HCT116 (cell line): ENCODE data around the gene ASF1A. TPM values are rescaled to one million over a fixed set of nuclear protein-coding genes. Genes with fewer than 3 reads are reported as not detected.

ENCODE experiments used
- ATAC-seq: fragments of 200-7000 bp; cut with Tn5 transposase; 2 replicates; pipeline ENCODE4 v1.9.1; 2020; ENCODE audit warnings: mild to moderate bottlenecking, moderate library complexity
- BruUV-seq: library from RNA; stranded (reverse); fragments of 400-500 nt; replicated peaks from 2 replicates; lab custom pipeline; 2021; lab: Mats Ljungman, UMichigan
- CTCF ChIA-PET: fragments of 300-600 bp; sonication (Branson Sonifier 250); formaldehyde crosslinking; loops from one replicate; lab custom pipeline; 2021; ENCODE audit warnings: antibody characterized with exemption; lab: Charles Lee
- POLR2A ChIA-PET: fragments of 300-600, 350-600 bp; sonication (Branson Sonifier 250); formaldehyde crosslinking; loops from one replicate; lab custom pipeline; 2021; ENCODE audit warnings: antibody characterized with exemption; lab: Charles Lee
- RAD21 ChIA-PET, 2 experiments: fragments of 300-600 bp; sonication (Branson Sonifier 250); formaldehyde crosslinking; loops; one replicate each; lab custom pipeline; 2023; ENCODE audit warnings: low total read pairs in 2 of 2; ENCODE audit not compliant: uncharacterized antibody in 2 of 2, unreplicated experiment in 2 of 2, low non-redundant PET in 1 of 2; lab: Charles Lee
- DNase-seq: peaks from one replicate; pipeline ENCODE4 v3.0.0-alpha.2; 2010; ENCODE audit warnings: low read depth, low spot score
- H2AFZ ChIP-seq: fragments of 200-600 bp; shearing (Covaris generic), sonication (generic); 2 replicates; pipeline ENCODE4 v1.6.1; 2017; ENCODE audit warnings: low read depth, mixed run types, mixed read lengths, antibody characterized with exemption, low read length; ENCODE audit not compliant: poor library complexity, severe bottlenecking
- H3K27ac ChIP-seq: 2 replicates; pipeline ENCODE4 v1.5.1; 2012; ENCODE audit warnings: low read depth, low read length
- H3K27me3 ChIP-seq: fragments of 200-600 bp; sonication (generic); 2 replicates; pipeline ENCODE4 v1.6.1; 2016; ENCODE audit warnings: mixed run types, low read length, mixed read lengths; ENCODE audit not compliant: insufficient read depth
- H3K36me3 ChIP-seq, 2 experiments: fragments of 200-500 bp in 1 of 2; fragments of 200-600 bp in 1 of 2; sonication (Bioruptor generic) in 1 of 2; sonication (generic) in 1 of 2; 2 replicates each; pipeline versions ENCODE4 v1.5.1 to v1.6.1; 2014 to 2016; ENCODE audit warnings: low read length in 2 of 2, inconsistent platforms in 1 of 2, mixed read lengths in 1 of 2, mixed run types in 1 of 2; ENCODE audit not compliant: insufficient read depth in 2 of 2, control insufficient read depth in 1 of 2
- H3K4me1 ChIP-seq, 2 experiments: fragments of 200-600 bp in 1 of 2; sonication (generic) in 1 of 2; 2 replicates each; pipeline versions ENCODE4 v1.5.1 to v1.6.1; 2012 to 2017; ENCODE audit warnings: low read length in 2 of 2, inconsistent platforms in 1 of 2, mild to moderate bottlenecking in 1 of 2, mixed read lengths in 1 of 2, mixed run types in 1 of 2, moderate library complexity in 1 of 2; ENCODE audit not compliant: insufficient read depth in 2 of 2, control insufficient read depth in 1 of 2
- H3K4me2 ChIP-seq: fragments of 200-600 bp; sonication (generic); 2 replicates; pipeline ENCODE4 v1.6.1; 2017; ENCODE audit warnings: mixed run types, low read length, mixed read lengths
- H3K4me3 ChIP-seq, 2 experiments: fragments of 200-600 bp in 1 of 2; sonication (generic) in 1 of 2; replicated peaks in 1 of 2; 2 replicates each; pipeline ENCODE4 v1.5.1; 2011 to 2016; ENCODE audit warnings: low read length in 2 of 2, control low read depth in 1 of 2, low read depth in 1 of 2, mild to moderate bottlenecking in 1 of 2, mixed read lengths in 1 of 2, mixed run types in 1 of 2
- H3K79me2 ChIP-seq: fragments of 200-600 bp; sonication (generic); 2 replicates; pipeline ENCODE4 v1.6.1; 2017; ENCODE audit warnings: mild to moderate bottlenecking, mixed run types, low read length, moderate library complexity, mixed read lengths; ENCODE audit not compliant: insufficient read depth
- H3K9ac ChIP-seq: fragments of 200-600 bp; sonication (generic); 2 replicates; pipeline ENCODE4 v1.6.1; 2016; ENCODE audit warnings: low read length, mixed read lengths
- H3K9me2 ChIP-seq: fragments of 200-600 bp; sonication (generic), shearing (Covaris generic); 2 replicates; pipeline ENCODE4 v1.6.1; 2017; ENCODE audit warnings: mixed run types, mild to moderate bottlenecking, moderate library complexity; ENCODE audit not compliant: insufficient read depth
- H3K9me3 ChIP-seq, 2 experiments: fragments of 200-500 bp in 1 of 2; fragments of 200-600 bp in 1 of 2; sonication (Bioruptor generic) in 1 of 2; sonication (generic) in 1 of 2; 2 replicates each; pipeline ENCODE4 v1.6.1; 2014 to 2017; ENCODE audit warnings: low read length in 2 of 2, mixed read lengths in 2 of 2, inconsistent platforms in 1 of 2, low read depth in 1 of 2, mild to moderate bottlenecking in 1 of 2, mixed run types in 1 of 2, moderate library complexity in 1 of 2; ENCODE audit not compliant: control insufficient read depth in 1 of 2, insufficient read depth in 1 of 2
- H4K20me1 ChIP-seq: fragments of 200-600 bp; sonication (generic), shearing (Covaris generic); 2 replicates; pipeline ENCODE4 v1.6.1; 2017; ENCODE audit warnings: mixed run types, mild to moderate bottlenecking, moderate library complexity; ENCODE audit not compliant: insufficient read depth
- CBX3 ChIP-seq: IDR thresholded peaks from 2 replicates; pipeline ENCODE4 v1.6.1; 2012; ENCODE audit warnings: low read depth
- EGR1 ChIP-seq: IDR thresholded peaks from 2 replicates; pipeline ENCODE4 v1.6.1; 2012; ENCODE audit warnings: low read depth
- EZH2 ChIP-seq: fragments of 200-600 bp; sonication (generic); IDR thresholded peaks from 2 replicates; pipeline ENCODE4 v1.6.1; 2017; ENCODE audit warnings: antibody characterized with exemption, mixed run types
- EZH2phosphoT487 ChIP-seq: fragments of 200-600 bp; IDR thresholded peaks from 2 replicates; pipeline ENCODE4 v1.6.1; 2018; ENCODE audit warnings: antibody characterized with exemption, borderline replicate concordance
- JUND ChIP-seq: IDR thresholded peaks from 2 replicates; pipeline ENCODE4 v1.6.1; 2012
- POLR2A ChIP-seq: IDR thresholded peaks from 2 replicates; pipeline ENCODE4 v1.7.0; 2011; ENCODE audit warnings: borderline replicate concordance; ENCODE audit not compliant: insufficient read depth, insufficient read length; ENCODE audit errors: extremely low read depth
- POLR2AphosphoS5 ChIP-seq: IDR thresholded peaks from 2 replicates; pipeline ENCODE4 v1.6.1; 2011; ENCODE audit warnings: mild to moderate bottlenecking, low read depth, low read length, moderate library complexity
- RAD21 ChIP-seq: IDR thresholded peaks from 2 replicates; pipeline ENCODE4 v1.6.1; 2012; ENCODE audit warnings: low read depth, mild to moderate bottlenecking
- SIN3A ChIP-seq: IDR thresholded peaks from 2 replicates; pipeline ENCODE4 v1.6.1; 2012; ENCODE audit warnings: low read depth
- SP1 ChIP-seq: IDR thresholded peaks from 2 replicates; pipeline ENCODE4 v1.6.1; 2012; ENCODE audit warnings: low read depth
- YY1 ChIP-seq: IDR thresholded peaks from 2 replicates; pipeline ENCODE4 v1.6.1; 2011; ENCODE audit warnings: low read length, low read depth, moderate library complexity, mild to moderate bottlenecking; ENCODE audit not compliant: insufficient replicate concordance; ENCODE audit errors: extremely low read depth
- ZFX ChIP-seq: fragments of 450-650 bp; IDR thresholded peaks from 2 replicates; pipeline ENCODE4 v1.6.1; 2017
- intact Hi-C: fragments of 100-400 bp; cut with micrococcal nuclease; formaldehyde crosslinking; loops from 2 replicates; pipeline ENCODE4 v1.10.0; 2022
- total RNA-seq: library from RNA; stranded (reverse); gene quantifications from one replicate; pipeline ENCODE4 v1.2.1, GENCODE V29; 2021; ENCODE audit not compliant: unreplicated experiment
- TF ChIP-seq, protein P1 (sequence below), 3 experiments: fragments of 200-600 bp in 1 of 3; sonication (generic) in 1 of 3; IDR thresholded peaks in 2 of 3; conservative IDR thresholded peaks in 1 of 3; 2 replicates each; pipeline ENCODE4 v1.5.1; 2012 to 2017; ENCODE audit warnings: low read depth in 2 of 3, low read length in 2 of 3, antibody characterized with exemption in 1 of 3, borderline replicate concordance in 1 of 3, control low read depth in 1 of 3, mild to moderate bottlenecking in 1 of 3, mixed read lengths in 1 of 3, mixed run types in 1 of 3, moderate library complexity in 1 of 3; ENCODE audit not compliant: insufficient read depth in 1 of 3
- TF ChIP-seq, protein P2 (sequence below): IDR thresholded peaks from 2 replicates; pipeline ENCODE4 v1.6.1; 2012; ENCODE audit warnings: low read depth
- TF ChIP-seq, protein P3 (sequence below): IDR thresholded peaks from 2 replicates; pipeline ENCODE4 v1.6.1; 2012

ASF1A gene
- total RNA-seq, 1 experiment from 2014 or later = 23.3 TPM

DNA sequence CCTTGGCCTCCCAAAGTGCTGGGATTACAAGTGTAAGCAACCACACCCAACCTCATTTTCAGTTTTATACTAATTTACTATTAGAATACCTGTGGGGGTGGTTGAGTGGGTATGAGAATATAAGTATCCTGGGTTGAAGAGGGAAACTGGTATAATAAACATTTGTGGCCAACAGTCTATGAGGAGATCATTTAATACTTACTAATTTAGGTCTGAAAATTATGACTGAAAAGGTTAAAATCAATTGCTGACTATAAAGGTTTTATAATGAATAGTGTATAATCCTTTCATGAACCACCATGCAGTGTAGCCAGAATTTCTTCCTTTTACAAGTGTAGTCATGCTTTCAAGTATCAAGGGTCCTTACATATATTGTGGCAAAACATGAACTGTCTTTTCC is 11.1 kb downstream of the ASF1A start:
- ChIA-PET RAD21 (no interaction called here), CTCF (no interaction called here), POLR2A (no interaction called here)
- no peak overlapping the region for H3K9ac ChIP-seq
- no peaks in the 10 kb centered on the region for H3K9me3 ChIP-seq
- H3K36me3 ChIP-seq = peaks cover 30 to 45% of the 10 kb centered on the region in 2 experiments; a peak in 3 of 4 replicates
- no peaks in the 10 kb centered on the region for H3K27me3 ChIP-seq
- TF ChIP-seq SIN3A (no peak), EZH2 (no peak), RAD21 (no peak), SP1 (no peak), YY1 (no peak), POLR2A (no peak), CBX3 (no peak)
- intact Hi-C loops = no loop called here
- H3K4me1 ChIP-seq = no peaks in the 10 kb centered on the region
- H4K20me1 ChIP-seq = no peaks in the 10 kb centered on the region
- no peak overlapping the region for H3K4me2 ChIP-seq
- DNase-seq (no peak), ATAC-seq (no peak)
- no peaks in the 10 kb centered on the region for H3K9me2 ChIP-seq
- H3K4me3 ChIP-seq = no peak overlapping the region
- H2AFZ ChIP-seq = no peak overlapping the region
- no peak overlapping the region for H3K27ac ChIP-seq
- H3K79me2 ChIP-seq = peaks cover 42% of the 10 kb centered on the region
- no TSS peak for BruUV-seq

DNA sequence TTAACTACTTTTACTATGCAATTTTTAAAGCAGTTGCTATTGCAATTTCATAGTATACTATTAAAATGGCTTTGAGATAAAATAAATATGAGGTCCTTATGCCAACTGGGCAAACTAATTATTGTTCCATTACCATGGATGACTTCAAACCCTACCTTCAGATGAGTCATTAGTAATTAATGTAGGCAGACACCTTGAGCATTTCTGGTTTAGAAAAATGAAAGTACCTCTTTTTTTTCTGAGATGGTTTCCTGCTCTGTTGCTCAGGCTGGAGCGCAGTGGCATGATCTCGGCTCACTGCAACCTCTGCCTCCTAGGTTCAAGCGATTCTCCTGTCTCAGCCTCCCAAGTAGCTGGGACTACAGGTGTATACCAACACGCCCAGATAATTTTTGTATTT is 11.9 kb downstream of the ASF1A start:
- RAD21 ChIA-PET = no interaction called here
- H4K20me1 ChIP-seq = no peaks in the 10 kb centered on the region
- peaks cover 37 to 49% of the 10 kb centered on the region in 2 experiments for H3K36me3 ChIP-seq
- H3K4me2 ChIP-seq = no peak overlapping the region
- intact Hi-C loops = no loop called here
- no peaks in the 10 kb centered on the region for H3K27me3 ChIP-seq
- POLR2A ChIA-PET = no interaction called here
- H2AFZ ChIP-seq = no peak overlapping the region
- BruUV-seq = no TSS peak
- no peak overlapping the region for H3K27ac ChIP-seq
- ATAC-seq (no peak), DNase-seq (no peak)
- peaks cover 35% of the 10 kb centered on the region for H3K79me2 ChIP-seq
- H3K4me1 ChIP-seq = no peaks in the 10 kb centered on the region
- H3K9me2 ChIP-seq = no peaks in the 10 kb centered on the region
- no peaks in the 10 kb centered on the region for H3K9me3 ChIP-seq
- H3K9ac ChIP-seq = no peak overlapping the region
- no peak overlapping the region for H3K4me3 ChIP-seq
- CTCF ChIA-PET = no interaction called here
- no peak for TF ChIP-seq EZH2phosphoT487
- TF ChIP-seq EZH2 = no peak
- no peak for TF ChIP-seq POLR2AphosphoS5
- TF ChIP-seq JUND = no peak
- no peak for TF ChIP-seq SIN3A
- no peak for TF ChIP-seq EGR1
- TF ChIP-seq, protein P1, sequence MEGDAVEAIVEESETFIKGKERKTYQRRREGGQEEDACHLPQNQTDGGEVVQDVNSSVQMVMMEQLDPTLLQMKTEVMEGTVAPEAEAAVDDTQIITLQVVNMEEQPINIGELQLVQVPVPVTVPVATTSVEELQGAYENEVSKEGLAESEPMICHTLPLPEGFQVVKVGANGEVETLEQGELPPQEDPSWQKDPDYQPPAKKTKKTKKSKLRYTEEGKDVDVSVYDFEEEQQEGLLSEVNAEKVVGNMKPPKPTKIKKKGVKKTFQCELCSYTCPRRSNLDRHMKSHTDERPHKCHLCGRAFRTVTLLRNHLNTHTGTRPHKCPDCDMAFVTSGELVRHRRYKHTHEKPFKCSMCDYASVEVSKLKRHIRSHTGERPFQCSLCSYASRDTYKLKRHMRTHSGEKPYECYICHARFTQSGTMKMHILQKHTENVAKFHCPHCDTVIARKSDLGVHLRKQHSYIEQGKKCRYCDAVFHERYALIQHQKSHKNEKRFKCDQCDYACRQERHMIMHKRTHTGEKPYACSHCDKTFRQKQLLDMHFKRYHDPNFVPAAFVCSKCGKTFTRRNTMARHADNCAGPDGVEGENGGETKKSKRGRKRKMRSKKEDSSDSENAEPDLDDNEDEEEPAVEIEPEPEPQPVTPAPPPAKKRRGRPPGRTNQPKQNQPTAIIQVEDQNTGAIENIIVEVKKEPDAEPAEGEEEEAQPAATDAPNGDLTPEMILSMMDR (IDR thresholded peaks at IDR 0.05 in 2 of 3, conservative IDR thresholded peaks at IDR 0.05 in 1 of 3; ENCODE audit: borderline replicate concordance in 1 of 3, insufficient read depth in 1 of 3, low read depth in 2 of 3, low read length in 2 of 3) = no peak
- no peak for TF ChIP-seq YY1
- TF ChIP-seq RAD21 = no peak
- TF ChIP-seq, protein P2, sequence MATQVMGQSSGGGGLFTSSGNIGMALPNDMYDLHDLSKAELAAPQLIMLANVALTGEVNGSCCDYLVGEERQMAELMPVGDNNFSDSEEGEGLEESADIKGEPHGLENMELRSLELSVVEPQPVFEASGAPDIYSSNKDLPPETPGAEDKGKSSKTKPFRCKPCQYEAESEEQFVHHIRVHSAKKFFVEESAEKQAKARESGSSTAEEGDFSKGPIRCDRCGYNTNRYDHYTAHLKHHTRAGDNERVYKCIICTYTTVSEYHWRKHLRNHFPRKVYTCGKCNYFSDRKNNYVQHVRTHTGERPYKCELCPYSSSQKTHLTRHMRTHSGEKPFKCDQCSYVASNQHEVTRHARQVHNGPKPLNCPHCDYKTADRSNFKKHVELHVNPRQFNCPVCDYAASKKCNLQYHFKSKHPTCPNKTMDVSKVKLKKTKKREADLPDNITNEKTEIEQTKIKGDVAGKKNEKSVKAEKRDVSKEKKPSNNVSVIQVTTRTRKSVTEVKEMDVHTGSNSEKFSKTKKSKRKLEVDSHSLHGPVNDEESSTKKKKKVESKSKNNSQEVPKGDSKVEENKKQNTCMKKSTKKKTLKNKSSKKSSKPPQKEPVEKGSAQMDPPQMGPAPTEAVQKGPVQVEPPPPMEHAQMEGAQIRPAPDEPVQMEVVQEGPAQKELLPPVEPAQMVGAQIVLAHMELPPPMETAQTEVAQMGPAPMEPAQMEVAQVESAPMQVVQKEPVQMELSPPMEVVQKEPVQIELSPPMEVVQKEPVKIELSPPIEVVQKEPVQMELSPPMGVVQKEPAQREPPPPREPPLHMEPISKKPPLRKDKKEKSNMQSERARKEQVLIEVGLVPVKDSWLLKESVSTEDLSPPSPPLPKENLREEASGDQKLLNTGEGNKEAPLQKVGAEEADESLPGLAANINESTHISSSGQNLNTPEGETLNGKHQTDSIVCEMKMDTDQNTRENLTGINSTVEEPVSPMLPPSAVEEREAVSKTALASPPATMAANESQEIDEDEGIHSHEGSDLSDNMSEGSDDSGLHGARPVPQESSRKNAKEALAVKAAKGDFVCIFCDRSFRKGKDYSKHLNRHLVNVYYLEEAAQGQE = no peak
- TF ChIP-seq, protein P3, sequence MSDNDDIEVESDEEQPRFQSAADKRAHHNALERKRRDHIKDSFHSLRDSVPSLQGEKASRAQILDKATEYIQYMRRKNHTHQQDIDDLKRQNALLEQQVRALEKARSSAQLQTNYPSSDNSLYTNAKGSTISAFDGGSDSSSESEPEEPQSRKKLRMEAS = no peak
- no peak for TF ChIP-seq SP1
- no peak for TF ChIP-seq POLR2A
- TF ChIP-seq ZFX = no peak
